ENCODE measurements around the gene ARID1B. TPM values are rescaled to one million over a fixed set of nuclear protein-coding genes. Genes with fewer than 3 reads are reported as not detected.

ARID1B gene
- total and polyA plus RNA-seq, 7 donors: 8.1 to 61.1 (median 53.1) TPM

- DNase-seq (no peak), ATAC-seq (peak in 2 of 4 donors; percentile 5 to 6)
- WGBS, 3 donors: 72 to 92% (median 86%) methylated on average over 2 of the region's 2 CpGs
- no peaks in the 10 kb centered on the region for H3K9me3 ChIP-seq
- no peak for TF ChIP-seq CTCF (IDR thresholded peaks at IDR 0.05)
- H3K4me1 ChIP-seq: peaks cover 50% of the 10 kb centered on the region
- no peak overlapping the region for H3K4me3 ChIP-seq
- intact Hi-C loops (cut with DNase I): loop anchor here in 1 of 2 donors (10.0 kb wide), 1 partner anchor 135 kb away; no protein-coding TSS in a partner anchor
- no peaks in the 10 kb centered on the region for H3K27me3 ChIP-seq (ENCODE audit: insufficient read depth in 3 of 3, low read length in 2 of 3)
- H3K36me3 ChIP-seq (ENCODE audit: insufficient read depth in 1 of 2, low read depth in 1 of 2): no peaks in the 10 kb centered on the region
- H3K27ac ChIP-seq: peak overlapping the region; percentile 51
These were observed 32.4 kb downstream of the ARID1B start for GRCh38 chr6:156809446-156810178.

- Histone ChIP-seq H3K36me3 (ENCODE audit: insufficient read depth in 1 of 2, low read depth in 1 of 2) (no peaks in the 10 kb centered on the region), H3K4me3 (no peak overlapping the region), H3K4me1 (peaks cover 73% of the 10 kb centered on the region), H3K9me3 (no peaks in the 10 kb centered on the region), H3K27ac (no peak overlapping the region), H3K27me3 (ENCODE audit: insufficient read depth in 3 of 3, low read length in 2 of 3) (no peaks in the 10 kb centered on the region)
- 84 to 95% (median 86%) methylated on average over 8 of the region's 8 CpGs for WGBS, 3 donors
- no peak for TF ChIP-seq CTCF (IDR thresholded peaks at IDR 0.05)
- intact Hi-C loops (cut with DNase I): no loop called here
- ATAC-seq (no peak), DNase-seq (no peak)
These were observed 36.9 kb downstream of the ARID1B start for GRCh38 chr6:156814036-156814581.

- Histone ChIP-seq H3K36me3 (ENCODE audit: insufficient read depth in 1 of 2, low read depth in 1 of 2) (no peaks in the 10 kb centered on the region), H3K27me3 (ENCODE audit: insufficient read depth in 3 of 3, low read length in 2 of 3) (no peaks in the 10 kb centered on the region), H3K27ac (peak overlapping the region; percentile 48), H3K4me3 (no peak overlapping the region), H3K9me3 (no peaks in the 10 kb centered on the region), H3K4me1 (peaks cover 83% of the 10 kb centered on the region)
- 37 to 57% (median 43%) methylated on average over 7 of the region's 7 CpGs for WGBS, 3 donors
- no peak for TF ChIP-seq CTCF (IDR thresholded peaks at IDR 0.05)
- peak; percentile 35 to 76 for DNase-seq
- intact Hi-C loops (cut with DNase I): no loop called here
- ATAC-seq: peak; percentile 91 to 99 (median 96)
These were observed 39.3 kb downstream of the ARID1B start for GRCh38 chr6:156816505-156816904.

GRCh38 chr6:156820089-156820798, 43.1 kb downstream of the ARID1B start:
- Histone ChIP-seq H3K36me3 (ENCODE audit: insufficient read depth in 1 of 2, low read depth in 1 of 2) (no peaks in the 10 kb centered on the region), H3K27ac (peak overlapping the region; percentile 81), H3K4me3 (no peak overlapping the region), H3K9me3 (no peaks in the 10 kb centered on the region), H3K27me3 (ENCODE audit: insufficient read depth in 3 of 3, low read length in 2 of 3) (no peaks in the 10 kb centered on the region), H3K4me1 (peaks cover 95% of the 10 kb centered on the region)
- intact Hi-C loops (cut with DNase I): no loop called here
- DNase-seq (no peak), ATAC-seq (no peak)
- 86 to 93% (median 87%) methylated on average over 3 of the region's 3 CpGs for WGBS, 3 donors
- TF ChIP-seq CTCF (IDR thresholded peaks at IDR 0.05): no peak
